Measurements from ENCODE around the gene UGT2B17.
"Not testable (repeated sequence)": the region's sequence is repeated elsewhere in the genome, so short reads cannot be mapped to it uniquely, and the experiment has no call there.

GRCh38 chr4:68575636-68576035 lies 486 bp downstream of the UGT2B17 start:
- TF ChIP-seq EZH2 (IDR thresholded peaks at IDR 0.05; ENCODE audit: borderline replicate concordance, low read depth, low read length, poor library complexity, severe bottlenecking); CTCF (conservative IDR thresholded peaks at IDR 0.05; ENCODE audit: low read depth, low read length): not testable (repeated sequence)
